Calu3 (cell line): ENCODE measurements around the gene BARX2. TPM values are rescaled to one million over a fixed set of nuclear protein-coding genes. Genes with fewer than 3 reads are reported as not detected.

Experiments used
- BruUV-seq: library from RNA; stranded (reverse); fragments of 400-500 nt; replicated peaks from 2 replicates; lab custom pipeline; 2021; lab: Mats Ljungman, UMichigan
- CTCF ChIA-PET: fragments of 300-600 bp; sonication (Branson Sonifier 250); formaldehyde crosslinking; loops from one replicate; lab custom pipeline; 2022; ENCODE audit warnings: antibody characterized with exemption; lab: Charles Lee
- DNase-seq: peaks from one replicate; pipeline ENCODE4 v3.0.0; 2022
- H3K27ac Mint-ChIP-seq: one replicate; pipeline ENCODE4 v1.8.0; 2022; ENCODE audit warnings: mixed read lengths; ENCODE audit not compliant: unreplicated experiment
- H3K27me3 Mint-ChIP-seq: one replicate; pipeline ENCODE4 v1.8.0; 2022; ENCODE audit warnings: mixed read lengths; ENCODE audit not compliant: unreplicated experiment
- H3K36me3 Mint-ChIP-seq: one replicate; pipeline ENCODE4 v1.8.0; 2022; ENCODE audit warnings: mild to moderate bottlenecking, moderate library complexity, mixed read lengths; ENCODE audit not compliant: insufficient read depth, unreplicated experiment
- H3K4me1 Mint-ChIP-seq: one replicate; pipeline ENCODE4 v1.8.0; 2022; ENCODE audit warnings: mild to moderate bottlenecking, low read depth, mixed read lengths; ENCODE audit not compliant: unreplicated experiment
- H3K4me3 Mint-ChIP-seq: one replicate; pipeline ENCODE4 v1.8.0; 2022; ENCODE audit warnings: mild to moderate bottlenecking, low read depth, moderate library complexity, mixed read lengths; ENCODE audit not compliant: unreplicated experiment
- H3K9me3 Mint-ChIP-seq: one replicate; pipeline ENCODE4 v1.8.0; 2022; ENCODE audit warnings: low read depth, mixed read lengths; ENCODE audit not compliant: unreplicated experiment
- CTCF ChIP-seq: fragments of 200-600 bp; IDR thresholded peaks from one replicate; pipeline ENCODE4 v1.8.0; 2022; ENCODE audit warnings: antibody characterized with exemption; ENCODE audit not compliant: unreplicated experiment
- intact Hi-C: fragments of 100-400 bp; cut with micrococcal nuclease; formaldehyde crosslinking; loops from one replicate; pipeline ENCODE4 v1.10.0; 2022; ENCODE audit not compliant: unreplicated experiment
- total RNA-seq: library from RNA; stranded (reverse); gene quantifications from 2 replicates; pipeline ENCODE4 v1.2.3, GENCODE V29; 2022

The BARX2 gene
- total RNA-seq, 1 experiment from 2014 or later = 41.6 TPM

- H3K27ac Mint-ChIP-seq = peak overlapping the region; percentile 77
- H3K36me3 Mint-ChIP-seq = peaks cover 28% of the 10 kb centered on the region
- CTCF ChIA-PET = interaction anchor here (0.6 to 0.7 kb wide), 3 partner anchors 40 to 267 kb away, joined by 3 to 12 read pairs (median 4); no protein-coding TSS in a partner anchor
- H3K4me3 Mint-ChIP-seq = no peak overlapping the region
- H3K27me3 Mint-ChIP-seq = no peaks in the 10 kb centered on the region
- no peak for DNase-seq
- H3K9me3 Mint-ChIP-seq = no peaks in the 10 kb centered on the region
- TF ChIP-seq CTCF = no peak
- intact Hi-C loops = no loop called here
- BruUV-seq = no TSS peak
- peaks cover 69% of the 10 kb centered on the region for H3K4me1 Mint-ChIP-seq
Measured at GRCh38 chr11:129428557-129428956, 52.9 kb downstream of the BARX2 start.

GRCh38 chr11:129434641-129435498, 59.2 kb downstream of the BARX2 start:
- BruUV-seq = TSS peak; percentile 75
- intact Hi-C loops = loop anchor here (2.0 to 10.0 kb wide), 5 partner anchors 16 to 260 kb away; no protein-coding TSS in a partner anchor
- Mint-ChIP-seq H3K27me3 (no peaks in the 10 kb centered on the region), H3K4me3 (peak overlapping the region; percentile 54), H3K36me3 (peaks cover 44% of the 10 kb centered on the region), H3K9me3 (no peaks in the 10 kb centered on the region), H3K4me1 (peaks cover 61% of the 10 kb centered on the region), H3K27ac (peak overlapping the region; percentile 99)
- CTCF ChIA-PET = interaction anchor here (0.9 to 2.1 kb wide), 11 partner anchors 10 to 304 kb away, joined by 3 to 10 read pairs (median 5); partner anchors contain the start of gene BARX2
- no peak for DNase-seq
- no peak for TF ChIP-seq CTCF

- intact Hi-C loops = loop anchor here (2.0 to 10.0 kb wide), 4 partner anchors 17 to 259 kb away; no protein-coding TSS in a partner anchor
- H3K27me3 Mint-ChIP-seq = no peaks in the 10 kb centered on the region
- H3K4me1 Mint-ChIP-seq = peaks cover 67% of the 10 kb centered on the region
- H3K9me3 Mint-ChIP-seq = no peaks in the 10 kb centered on the region
- BruUV-seq = no TSS peak
- peak; percentile 44 for DNase-seq
- H3K36me3 Mint-ChIP-seq = peaks cover 48% of the 10 kb centered on the region
- TF ChIP-seq CTCF = no peak
- peak overlapping the region; percentile 99 for H3K27ac Mint-ChIP-seq
- CTCF ChIA-PET = interaction anchor here (0.6 to 2.1 kb wide), 11 partner anchors 11 to 261 kb away, joined by 3 to 10 read pairs (median 5); partner anchors contain the start of gene BARX2
- H3K4me3 Mint-ChIP-seq = peak overlapping the region; percentile 54
Measured at GRCh38 chr11:129435499-129436245, 60.0 kb downstream of the BARX2 start.

- Mint-ChIP-seq H3K4me3 (peak overlapping the region; percentile 54), H3K4me1 (peaks cover 63% of the 10 kb centered on the region), H3K9me3 (no peaks in the 10 kb centered on the region), H3K36me3 (peaks cover 50% of the 10 kb centered on the region), H3K27ac (peak overlapping the region; percentile 99), H3K27me3 (no peaks in the 10 kb centered on the region)
- no TSS peak for BruUV-seq
- intact Hi-C loops = loop anchor here (10.0 kb wide), 1 partner anchor 258 kb away; no protein-coding TSS in a partner anchor
- no peak for DNase-seq
- CTCF ChIA-PET = interaction anchor here (2.1 kb wide), 1 partner anchor 72 kb away, joined by 8 read pairs; no protein-coding TSS in a partner anchor
- no peak for TF ChIP-seq CTCF
Measured at GRCh38 chr11:129436573-129436972, 60.9 kb downstream of the BARX2 start.
